ENCODE results near the gene IFNB1.

- TF ChIP-seq, protein P1, sequence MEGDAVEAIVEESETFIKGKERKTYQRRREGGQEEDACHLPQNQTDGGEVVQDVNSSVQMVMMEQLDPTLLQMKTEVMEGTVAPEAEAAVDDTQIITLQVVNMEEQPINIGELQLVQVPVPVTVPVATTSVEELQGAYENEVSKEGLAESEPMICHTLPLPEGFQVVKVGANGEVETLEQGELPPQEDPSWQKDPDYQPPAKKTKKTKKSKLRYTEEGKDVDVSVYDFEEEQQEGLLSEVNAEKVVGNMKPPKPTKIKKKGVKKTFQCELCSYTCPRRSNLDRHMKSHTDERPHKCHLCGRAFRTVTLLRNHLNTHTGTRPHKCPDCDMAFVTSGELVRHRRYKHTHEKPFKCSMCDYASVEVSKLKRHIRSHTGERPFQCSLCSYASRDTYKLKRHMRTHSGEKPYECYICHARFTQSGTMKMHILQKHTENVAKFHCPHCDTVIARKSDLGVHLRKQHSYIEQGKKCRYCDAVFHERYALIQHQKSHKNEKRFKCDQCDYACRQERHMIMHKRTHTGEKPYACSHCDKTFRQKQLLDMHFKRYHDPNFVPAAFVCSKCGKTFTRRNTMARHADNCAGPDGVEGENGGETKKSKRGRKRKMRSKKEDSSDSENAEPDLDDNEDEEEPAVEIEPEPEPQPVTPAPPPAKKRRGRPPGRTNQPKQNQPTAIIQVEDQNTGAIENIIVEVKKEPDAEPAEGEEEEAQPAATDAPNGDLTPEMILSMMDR (conservative IDR thresholded peaks at IDR 0.05 in 1 of 2, IDR thresholded peaks at IDR 0.05 in 1 of 2; ENCODE audit: low read depth in 1 of 2, low read length in 2 of 2): no peak
- no peak for TF ChIP-seq EZH2 (IDR thresholded peaks at IDR 0.05; ENCODE audit: low read length, missing control alignments)
These were observed 33.9 kb downstream of the IFNB1 start for GRCh38 chr9:21043841-21044240.

All from fibroblast of lung (primary cell).